Naive thymus-derived CD4-positive, alpha-beta T cell (primary cell): Measurements from ENCODE around the gene CAMTA1. TPM values are rescaled to one million over a fixed set of nuclear protein-coding genes. Genes with fewer than 3 reads are reported as not detected.
"Not testable (repeated sequence)": the region's sequence is repeated elsewhere in the genome, so short reads cannot be mapped to it uniquely, and the experiment has no call there.

Source experiments
- ATAC-seq: fragments of 150-1000 bp; cut with Tn5 transposase; 2 replicates; pipeline ENCODE4 v1.10.0; 2021; ENCODE audit warnings: mild to moderate bottlenecking, moderate library complexity
- CTCF ChIA-PET: fragments of 350-600 bp; sonication (Branson Sonifier 250); formaldehyde crosslinking; loops from one replicate; lab custom pipeline; 2021; ENCODE audit warnings: antibody characterized with exemption; lab: Charles Lee
- POLR2A ChIA-PET: fragments of 350-600 bp; sonication (Branson Sonifier 250); formaldehyde crosslinking; loops from one replicate; lab custom pipeline; 2021; ENCODE audit warnings: antibody characterized with exemption, inconsistent platforms; lab: Charles Lee
- DNase-seq, 9 donors: peaks; one replicate each; pipeline versions ENCODE4 v3.0.0 to v3.0.0-alpha.2; 2020 to 2022; ENCODE audit warnings: mixed read lengths in 1 of 9
- H3K27ac ChIP-seq: one replicate; pipeline ENCODE4 v1.7.0; 2013; ENCODE audit warnings: mild to moderate bottlenecking, low read depth, low read length, moderate library complexity
- H3K27me3 ChIP-seq, 2 donors: one replicate each; pipeline ENCODE4 v1.7.0; 2013; ENCODE audit warnings: low read length in 2 of 2, mild to moderate bottlenecking in 2 of 2, moderate library complexity in 2 of 2; ENCODE audit not compliant: control insufficient read depth in 2 of 2, insufficient read depth in 2 of 2
- H3K36me3 ChIP-seq, 3 experiments: 1 replicate in 2 of 3; 2 replicates in 1 of 3; pipeline ENCODE4 v1.7.0; 2013; ENCODE audit warnings: low read length in 3 of 3, mild to moderate bottlenecking in 3 of 3, moderate library complexity in 1 of 3; ENCODE audit not compliant: insufficient read depth in 3 of 3, control insufficient read depth in 2 of 3
- H3K4me1 ChIP-seq, 2 donors: one replicate each; pipeline ENCODE4 v1.7.0; 2013; ENCODE audit warnings: low read length in 2 of 2, mild to moderate bottlenecking in 2 of 2, moderate library complexity in 1 of 2; ENCODE audit not compliant: control insufficient read depth in 2 of 2, insufficient read depth in 2 of 2
- H3K4me3 ChIP-seq: 2 replicates; pipeline ENCODE4 v1.7.0; 2013; ENCODE audit warnings: mild to moderate bottlenecking, low read length
- H3K9me3 ChIP-seq, 3 experiments: 1 replicate in 2 of 3; 2 replicates in 1 of 3; pipeline ENCODE4 v1.7.0; 2013; ENCODE audit warnings: low read length in 3 of 3; ENCODE audit not compliant: control insufficient read depth in 2 of 3
- H3K27ac Mint-ChIP-seq, 9 donors: one replicate each; pipeline ENCODE4 v1.8.0; 2020 to 2022; ENCODE audit warnings: mixed read lengths in 9 of 9, mild to moderate bottlenecking in 8 of 9, moderate library complexity in 5 of 9, inconsistent platforms in 2 of 9
- H3K27me3 Mint-ChIP-seq, 5 donors: one replicate each; pipeline ENCODE4 v1.8.0; 2021 to 2022; ENCODE audit warnings: mixed read lengths in 5 of 5, mild to moderate bottlenecking in 1 of 5
- H3K36me3 Mint-ChIP-seq, 5 donors: one replicate each; pipeline ENCODE4 v1.8.0; 2020 to 2022; ENCODE audit warnings: mixed read lengths in 5 of 5, mild to moderate bottlenecking in 3 of 5, inconsistent platforms in 1 of 5
- H3K4me1 Mint-ChIP-seq, 7 donors: one replicate each; pipeline ENCODE4 v1.8.0; 2020 to 2022; ENCODE audit warnings: mixed read lengths in 7 of 7, mild to moderate bottlenecking in 3 of 7, inconsistent platforms in 1 of 7
- H3K4me3 Mint-ChIP-seq, 10 donors: one replicate each; pipeline ENCODE4 v1.8.0; 2020 to 2022; ENCODE audit warnings: mild to moderate bottlenecking in 10 of 10, mixed read lengths in 10 of 10, moderate library complexity in 6 of 10, inconsistent platforms in 2 of 10
- H3K9me3 Mint-ChIP-seq, 11 donors: one replicate each; pipeline ENCODE4 v1.8.0; 2020 to 2022; ENCODE audit warnings: mixed read lengths in 11 of 11, mild to moderate bottlenecking in 4 of 11, inconsistent platforms in 1 of 11, moderate library complexity in 1 of 11
- intact Hi-C, 2 donors: fragments of 100-400 bp; cut with micrococcal nuclease; formaldehyde crosslinking; loops; one replicate each; pipeline ENCODE4 v1.15.1; 2023
- polyA plus RNA-seq, 2 donors: library from polyadenylated mRNA; unstranded; fragments of 300-500 nt; fragmentation: Illumina TruSeq; gene quantifications; one replicate each; pipeline ENCODE4 v1.2.3, GENCODE V29; 2021
- total RNA-seq, 6 experiments: library from RNA in 5 of 6; stranded (reverse) in 5 of 6; gene quantifications; 1 replicate in 5 of 6; 2 replicates in 1 of 6; pipeline ENCODE4 v1.2.3 and lab custom pipeline; 2021 to 2026

Gene CAMTA1
- total and polyA plus RNA-seq, 7 experiments from 2014 or later: 38.1 to 68.6 (median 42.6) TPM

DNA sequence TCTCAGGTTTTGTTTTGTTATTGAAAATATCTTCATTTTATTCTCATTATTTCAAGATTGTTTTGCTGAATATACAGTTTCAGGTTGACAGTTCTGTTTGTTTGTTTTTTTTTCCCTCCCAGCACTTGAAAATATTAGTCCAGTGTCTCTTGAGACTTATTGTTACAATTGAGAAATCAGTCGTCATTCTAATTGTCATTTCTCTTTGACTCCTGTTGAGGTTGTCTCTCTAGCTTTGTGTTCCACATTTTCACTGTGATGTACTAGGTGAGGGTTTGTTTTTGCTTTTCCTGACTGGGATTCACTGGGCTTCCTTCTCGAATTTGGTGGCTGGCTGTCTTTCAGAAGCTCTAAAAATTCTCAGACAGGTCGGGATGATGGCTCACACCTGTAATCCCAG lies 542.6 kb downstream of the CAMTA1 start:
- H3K27ac Mint-ChIP-seq: no peak overlapping the region
- Histone ChIP-seq H3K9me3 (no peaks in the 10 kb centered on the region), H3K36me3 (no peaks in the 10 kb centered on the region), H3K27ac (no peak overlapping the region), H3K4me1 (no peaks in the 10 kb centered on the region), H3K4me3 (no peak overlapping the region), H3K27me3 (peaks cover 0 to 3% of the 10 kb centered on the region in 2 donors)
- no peak for ATAC-seq
- intact Hi-C loops: no loop called here
- ChIA-PET POLR2A (no interaction called here), CTCF (no interaction called here)
- no peak for DNase-seq
- H3K9me3 Mint-ChIP-seq: peaks cover 0 to 37% (median 10%) of the 10 kb centered on the region in 11 donors
- peaks cover 2 to 62% (median 32%) of the 10 kb centered on the region in 5 donors for H3K27me3 Mint-ChIP-seq
- H3K4me1 Mint-ChIP-seq: no peaks in the 10 kb centered on the region
- peaks cover 0 to 7% (median 0%) of the 10 kb centered on the region in 5 donors for H3K36me3 Mint-ChIP-seq
- no peak overlapping the region for H3K4me3 Mint-ChIP-seq

DNA sequence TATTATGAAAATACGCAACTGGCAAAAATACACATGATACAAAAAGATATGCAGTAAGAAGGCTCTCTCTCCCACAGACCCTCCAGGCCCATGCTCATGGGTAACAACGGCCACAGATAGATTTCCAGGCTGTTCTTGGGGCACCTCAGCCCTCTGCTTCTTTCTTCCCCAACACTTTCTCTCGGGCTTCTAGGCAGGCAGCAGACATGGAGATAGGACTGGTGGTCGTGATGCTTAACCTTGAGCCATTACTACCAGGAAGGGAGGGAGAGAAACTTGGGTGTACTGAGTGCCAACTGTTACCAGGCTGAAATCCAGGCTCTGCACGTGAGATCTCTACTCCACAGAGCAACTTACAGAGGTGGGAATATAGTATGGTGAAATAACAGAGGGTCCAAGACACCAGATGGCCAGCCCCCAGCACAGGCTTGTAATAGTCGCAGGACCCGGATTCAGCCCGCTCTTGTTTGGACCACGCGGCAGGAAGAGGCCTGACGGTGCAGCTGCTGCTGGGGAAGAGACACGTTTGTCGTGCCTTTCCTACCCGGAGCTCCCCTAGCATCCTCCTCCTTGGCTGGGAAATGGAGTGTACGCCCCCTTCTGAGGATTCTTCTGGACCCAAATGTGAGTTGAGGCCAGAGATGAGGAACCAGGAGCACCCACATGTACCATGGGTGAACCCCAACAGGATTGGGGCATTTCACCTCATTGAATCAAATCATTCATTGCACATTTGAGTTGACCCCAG lies 544.8 kb downstream of the CAMTA1 start:
- no peak overlapping the region for H3K4me3 ChIP-seq
- H3K36me3 Mint-ChIP-seq: peaks cover 0 to 7% (median 0%) of the 10 kb centered on the region in 5 donors
- DNase-seq (no peak), ATAC-seq (no peak)
- peaks cover 0 to 31% (median 10%) of the 10 kb centered on the region in 11 donors for H3K9me3 Mint-ChIP-seq
- no peaks in the 10 kb centered on the region for H3K9me3 ChIP-seq
- H3K4me3 Mint-ChIP-seq: no peak overlapping the region
- ChIA-PET POLR2A (no interaction called here), CTCF (no interaction called here)
- peaks cover 0 to under 1% of the 10 kb centered on the region in 2 donors for H3K27me3 ChIP-seq
- intact Hi-C loops: no loop called here
- H3K4me1 ChIP-seq: no peaks in the 10 kb centered on the region
- no peak overlapping the region for H3K27ac ChIP-seq
- peaks cover 2 to 65% (median 27%) of the 10 kb centered on the region in 5 donors for H3K27me3 Mint-ChIP-seq
- no peaks in the 10 kb centered on the region for H3K4me1 Mint-ChIP-seq
- H3K27ac Mint-ChIP-seq: no peak overlapping the region
- H3K36me3 ChIP-seq: no peaks in the 10 kb centered on the region

DNA sequence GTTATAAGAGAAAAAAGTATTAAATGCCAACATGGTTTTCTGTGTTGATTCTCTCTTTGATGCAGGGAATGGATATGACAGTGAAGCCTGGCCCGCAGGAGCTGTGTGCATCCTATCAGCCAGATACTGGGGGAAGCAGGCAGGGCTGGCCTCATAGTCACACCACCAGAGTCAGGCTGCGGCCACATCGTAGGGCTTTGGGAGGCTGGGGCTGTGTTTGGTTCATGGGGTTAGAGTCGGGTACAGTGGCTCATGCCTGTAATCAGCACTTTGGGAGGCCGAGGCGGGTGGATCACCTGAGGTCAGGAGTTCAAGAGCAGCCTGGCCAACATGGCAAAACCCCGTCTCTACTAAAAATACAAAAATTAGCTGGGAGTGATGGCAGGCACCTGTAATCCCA lies 545.5 kb downstream of the CAMTA1 start:
- intact Hi-C loops, H3K4me1 Mint-ChIP-seq, H3K4me3 Mint-ChIP-seq, H3K4me1 ChIP-seq, H3K27me3 ChIP-seq, ATAC-seq, H3K27ac Mint-ChIP-seq, H3K9me3 ChIP-seq, POLR2A ChIA-PET, H3K36me3 Mint-ChIP-seq, CTCF ChIA-PET, H3K4me3 ChIP-seq, H3K27ac ChIP-seq, H3K36me3 ChIP-seq, DNase-seq: not testable (repeated sequence)
- Mint-ChIP-seq H3K9me3 (peaks cover 0 to 31% (median 10%) of the 10 kb centered on the region in 11 donors), H3K27me3 (peaks cover 2 to 65% (median 21%) of the 10 kb centered on the region in 5 donors)

DNA sequence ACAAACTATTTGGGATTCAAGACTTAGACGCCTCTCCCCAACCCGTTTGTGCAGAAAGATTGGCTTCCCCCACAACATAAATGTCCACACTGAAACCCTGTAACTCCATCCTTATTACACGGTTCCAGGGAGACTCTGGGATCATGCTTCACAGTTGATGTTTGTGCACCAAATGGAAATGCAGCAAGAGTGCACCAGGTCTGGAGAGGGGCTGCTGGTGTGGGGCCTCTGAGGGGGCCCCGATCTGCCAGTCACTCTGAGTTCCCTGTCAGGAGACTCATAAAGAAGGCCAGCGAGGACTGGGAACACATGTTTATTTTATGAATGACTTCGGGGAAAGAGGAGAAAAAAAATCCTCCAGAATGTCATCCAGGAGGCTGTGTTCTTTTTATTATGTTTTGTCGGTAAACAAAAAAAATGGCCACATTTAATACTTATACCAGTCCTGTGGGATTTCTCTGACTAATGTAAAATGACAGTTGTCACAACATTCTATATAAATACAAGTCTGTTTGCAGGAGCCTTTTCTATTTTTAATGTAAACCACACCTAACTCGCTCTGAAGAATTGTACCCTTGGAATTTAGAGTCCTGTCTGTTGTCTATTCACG lies 546.8 kb downstream of the CAMTA1 start:
- intact Hi-C loops: no loop called here
- Mint-ChIP-seq H3K9me3 (peaks cover 0 to 21% (median 5%) of the 10 kb centered on the region in 11 donors), H3K36me3 (no peaks in the 10 kb centered on the region), H3K4me3 (no peak overlapping the region), H3K4me1 (no peaks in the 10 kb centered on the region), H3K27ac (no peak overlapping the region), H3K27me3 (peaks cover 2 to 61% (median 18%) of the 10 kb centered on the region in 5 donors)
- Histone ChIP-seq H3K36me3 (no peaks in the 10 kb centered on the region), H3K27ac (no peak overlapping the region), H3K27me3 (no peaks in the 10 kb centered on the region), H3K4me3 (no peak overlapping the region), H3K4me1 (no peaks in the 10 kb centered on the region), H3K9me3 (no peaks in the 10 kb centered on the region)
- ATAC-seq: no peak
- ChIA-PET CTCF (no interaction called here), POLR2A (no interaction called here)
- no peak for DNase-seq

DNA sequence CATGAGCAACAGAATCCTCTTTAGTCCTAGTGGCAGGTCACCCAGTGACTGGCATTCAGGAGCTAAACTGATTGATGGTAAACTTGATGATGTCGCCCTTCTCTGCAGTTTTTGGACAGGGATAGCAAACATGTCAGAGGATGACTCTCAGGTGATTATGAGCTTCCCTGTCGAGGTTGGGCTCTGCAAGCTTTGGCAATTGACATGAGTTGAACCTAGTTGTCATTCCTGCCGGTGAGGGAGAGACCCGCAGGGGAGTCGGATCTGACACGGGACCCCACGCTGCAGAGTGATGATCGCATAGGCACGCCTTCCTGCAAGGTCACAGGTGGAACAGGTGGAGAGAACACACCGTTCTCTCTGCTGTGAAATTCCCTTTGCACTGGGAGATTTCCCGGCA lies 547.8 kb downstream of the CAMTA1 start:
- Mint-ChIP-seq H3K27me3 (peaks cover 0 to 61% (median 18%) of the 10 kb centered on the region in 5 donors), H3K27ac (no peak overlapping the region), H3K9me3 (peaks cover 0 to 11% (median 2%) of the 10 kb centered on the region in 11 donors), H3K4me1 (no peaks in the 10 kb centered on the region), H3K36me3 (no peaks in the 10 kb centered on the region), H3K4me3 (no peak overlapping the region)
- no peaks in the 10 kb centered on the region for H3K4me1 ChIP-seq
- DNase-seq (no peak), ATAC-seq (no peak)
- intact Hi-C loops: no loop called here
- H3K36me3 ChIP-seq: no peaks in the 10 kb centered on the region
- H3K27ac ChIP-seq: no peak overlapping the region
- H3K9me3 ChIP-seq: no peaks in the 10 kb centered on the region
- ChIA-PET CTCF (no interaction called here), POLR2A (no interaction called here)
- no peaks in the 10 kb centered on the region for H3K27me3 ChIP-seq
- no peak overlapping the region for H3K4me3 ChIP-seq

DNA sequence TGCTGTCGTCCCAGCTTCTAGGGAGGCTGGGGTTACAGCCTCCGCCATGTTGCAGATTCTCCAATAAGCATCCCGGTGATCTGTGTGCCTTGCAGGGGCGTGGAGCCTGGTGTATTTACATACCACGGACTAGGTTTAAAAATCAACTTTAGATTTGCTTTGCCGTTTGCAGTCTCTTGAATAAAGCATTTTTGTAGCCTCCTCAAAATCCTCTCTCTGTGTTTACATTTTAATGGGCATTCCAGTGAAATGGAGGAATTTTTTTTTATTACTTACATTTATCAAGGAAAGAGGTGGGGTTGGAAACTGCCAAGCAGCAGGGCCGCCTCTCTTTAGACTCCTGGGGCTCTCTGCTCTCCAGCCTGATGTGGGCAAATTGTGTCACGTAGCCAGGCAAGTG lies 548.4 kb downstream of the CAMTA1 start:
- H3K4me3 Mint-ChIP-seq: no peak overlapping the region
- intact Hi-C loops: no loop called here
- no peak for DNase-seq
- ATAC-seq: no peak
- Histone ChIP-seq H3K36me3 (no peaks in the 10 kb centered on the region), H3K9me3 (no peaks in the 10 kb centered on the region), H3K27me3 (no peaks in the 10 kb centered on the region), H3K4me3 (no peak overlapping the region), H3K4me1 (no peaks in the 10 kb centered on the region), H3K27ac (no peak overlapping the region)
- H3K4me1 Mint-ChIP-seq: no peaks in the 10 kb centered on the region
- H3K9me3 Mint-ChIP-seq: peaks cover 0 to 6% (median 2%) of the 10 kb centered on the region in 11 donors
- ChIA-PET POLR2A (no interaction called here), CTCF (no interaction called here)
- peaks cover 0 to 58% (median 18%) of the 10 kb centered on the region in 5 donors for H3K27me3 Mint-ChIP-seq
- no peaks in the 10 kb centered on the region for H3K36me3 Mint-ChIP-seq
- no peak overlapping the region for H3K27ac Mint-ChIP-seq
